Breast epithelium (tissue), 3 donors: ENCODE data around the gene LSM11.

Experiments used
- CTCF ChIP-seq, 3 donors: fragments of 450-650 bp; IDR thresholded peaks; one replicate each; pipeline ENCODE4 v1.5.1; 2016 to 2017; ENCODE audit warnings: antibody characterized with exemption in 3 of 3, mild to moderate bottlenecking in 3 of 3, moderate library complexity in 3 of 3
- POLR2A ChIP-seq: fragments of 450-650 bp; IDR thresholded peaks from one replicate; pipeline ENCODE4 v1.6.1; 2016; ENCODE audit warnings: antibody characterized with exemption, mild to moderate bottlenecking, moderate library complexity
- POLR2AphosphoS5 ChIP-seq, 3 donors: sonication (generic); formaldehyde crosslinking; IDR thresholded peaks; one replicate each; pipeline ENCODE4 v1.6.1; 2017; ENCODE audit warnings: antibody characterized with exemption in 3 of 3

GRCh38 chr5:157747766-157748700, 4.5 kb downstream of the LSM11 start:
- no peak for TF ChIP-seq POLR2A
- no peak for TF ChIP-seq CTCF (IDR thresholded peaks at IDR 0.05)
- TF ChIP-seq POLR2AphosphoS5 (IDR thresholded peaks at IDR 0.05): no peak
